Gastrocnemius medialis (tissue), 4 donors: ENCODE results near the gene YIPF1.

ENCODE experiments used
- CTCF ChIP-seq, 5 experiments: fragments of 450-650 bp in 3 of 5; fragments of 200-600 bp in 2 of 5; sonication (generic) in 2 of 5; IDR thresholded peaks in 4 of 5; conservative IDR thresholded peaks in 1 of 5; 1 replicate in 4 of 5; 2 replicates in 1 of 5; pipeline ENCODE4 v1.5.1; 2016 to 2019; ENCODE audit warnings: antibody characterized with exemption in 5 of 5, mild to moderate bottlenecking in 3 of 5, moderate library complexity in 3 of 5
- POLR2A ChIP-seq, 2 donors: fragments of 450-650 bp; IDR thresholded peaks; one replicate each; pipeline ENCODE4 v1.6.1; 2017; ENCODE audit warnings: antibody characterized with exemption in 2 of 2, mild to moderate bottlenecking in 2 of 2, moderate library complexity in 2 of 2

- TF ChIP-seq CTCF (IDR thresholded peaks at IDR 0.05 in 4 of 5, conservative IDR thresholded peaks at IDR 0.05 in 1 of 5) (peak in 4 of 5 experiments; percentile 22 to 42 (median 33)), POLR2A (IDR thresholded peaks at IDR 0.05) (peak; percentile 53 to 70)
These were observed 51.5 kb downstream of the YIPF1 start, which contains the start of gene NDC1 for GRCh38 chr1:53837924-53838653.
